Mesothelial cell of epicardium (in vitro differentiated cells): Measurements from ENCODE around the gene APMAP. TPM values are rescaled to one million over a fixed set of nuclear protein-coding genes. Genes with fewer than 3 reads are reported as not detected.

Experiments
- DNase-seq, 2 experiments: peaks; one replicate each; pipeline ENCODE4 v3.0.0; 2021; ENCODE audit warnings: low spot score in 2 of 2; ENCODE audit not compliant: unreplicated experiment in 2 of 2
- H3K27ac Mint-ChIP-seq: 2 replicates; pipeline ENCODE4 v1.8.0; 2021; ENCODE audit warnings: mixed read lengths
- H3K27me3 Mint-ChIP-seq: 2 replicates; pipeline ENCODE4 v1.8.0; 2021; ENCODE audit warnings: low read depth, mixed read lengths
- H3K36me3 Mint-ChIP-seq: 2 replicates; pipeline ENCODE4 v1.8.0; 2021; ENCODE audit warnings: mixed read lengths
- H3K4me1 Mint-ChIP-seq: 2 replicates; pipeline ENCODE4 v1.8.0; 2021; ENCODE audit warnings: mixed read lengths
- H3K4me3 Mint-ChIP-seq: 2 replicates; pipeline ENCODE4 v1.8.0; 2021; ENCODE audit warnings: mild to moderate bottlenecking, moderate library complexity, mixed read lengths
- H3K9me3 Mint-ChIP-seq: 2 replicates; pipeline ENCODE4 v1.8.0; 2021; ENCODE audit warnings: mixed read lengths
- total RNA-seq: library from RNA; stranded (reverse); gene quantifications from 3 replicates; pipeline ENCODE4 v1.2.1, GENCODE V29; 2021
- TF ChIP-seq, protein P1 (sequence below): fragments of 200-600 bp; sonication (generic); IDR thresholded peaks from one replicate; pipeline ENCODE4 v1.5.0; 2021; ENCODE audit warnings: antibody characterized with exemption; ENCODE audit not compliant: unreplicated experiment

The APMAP gene
- total RNA-seq, 1 donor from 2014 or later, result 77.4 TPM

DNA sequence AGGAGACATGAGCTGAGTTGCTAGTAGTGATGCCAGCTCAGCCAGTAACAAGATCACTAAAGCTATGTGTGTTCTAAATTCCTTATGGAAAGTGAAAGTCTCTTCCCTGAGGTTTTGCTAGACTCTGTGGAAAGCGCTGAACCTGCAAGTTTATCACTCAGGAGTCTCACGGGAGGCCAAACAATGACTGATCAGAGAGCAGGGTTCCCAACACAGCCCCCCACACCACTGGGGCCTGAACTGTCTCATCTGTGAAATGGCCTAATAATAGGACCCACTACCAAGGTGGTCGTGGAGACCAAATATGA is 45.5 kb upstream of the APMAP start:
- peaks cover 34% of the 10 kb centered on the region for H3K4me1 Mint-ChIP-seq
- no peaks in the 10 kb centered on the region for H3K36me3 Mint-ChIP-seq
- no peak overlapping the region for H3K27ac Mint-ChIP-seq
- TF ChIP-seq, protein P1, sequence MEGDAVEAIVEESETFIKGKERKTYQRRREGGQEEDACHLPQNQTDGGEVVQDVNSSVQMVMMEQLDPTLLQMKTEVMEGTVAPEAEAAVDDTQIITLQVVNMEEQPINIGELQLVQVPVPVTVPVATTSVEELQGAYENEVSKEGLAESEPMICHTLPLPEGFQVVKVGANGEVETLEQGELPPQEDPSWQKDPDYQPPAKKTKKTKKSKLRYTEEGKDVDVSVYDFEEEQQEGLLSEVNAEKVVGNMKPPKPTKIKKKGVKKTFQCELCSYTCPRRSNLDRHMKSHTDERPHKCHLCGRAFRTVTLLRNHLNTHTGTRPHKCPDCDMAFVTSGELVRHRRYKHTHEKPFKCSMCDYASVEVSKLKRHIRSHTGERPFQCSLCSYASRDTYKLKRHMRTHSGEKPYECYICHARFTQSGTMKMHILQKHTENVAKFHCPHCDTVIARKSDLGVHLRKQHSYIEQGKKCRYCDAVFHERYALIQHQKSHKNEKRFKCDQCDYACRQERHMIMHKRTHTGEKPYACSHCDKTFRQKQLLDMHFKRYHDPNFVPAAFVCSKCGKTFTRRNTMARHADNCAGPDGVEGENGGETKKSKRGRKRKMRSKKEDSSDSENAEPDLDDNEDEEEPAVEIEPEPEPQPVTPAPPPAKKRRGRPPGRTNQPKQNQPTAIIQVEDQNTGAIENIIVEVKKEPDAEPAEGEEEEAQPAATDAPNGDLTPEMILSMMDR, result no peak
- no peaks in the 10 kb centered on the region for H3K9me3 Mint-ChIP-seq
- no peaks in the 10 kb centered on the region for H3K27me3 Mint-ChIP-seq
- no peak for DNase-seq
- H3K4me3 Mint-ChIP-seq, result no peak overlapping the region

DNA sequence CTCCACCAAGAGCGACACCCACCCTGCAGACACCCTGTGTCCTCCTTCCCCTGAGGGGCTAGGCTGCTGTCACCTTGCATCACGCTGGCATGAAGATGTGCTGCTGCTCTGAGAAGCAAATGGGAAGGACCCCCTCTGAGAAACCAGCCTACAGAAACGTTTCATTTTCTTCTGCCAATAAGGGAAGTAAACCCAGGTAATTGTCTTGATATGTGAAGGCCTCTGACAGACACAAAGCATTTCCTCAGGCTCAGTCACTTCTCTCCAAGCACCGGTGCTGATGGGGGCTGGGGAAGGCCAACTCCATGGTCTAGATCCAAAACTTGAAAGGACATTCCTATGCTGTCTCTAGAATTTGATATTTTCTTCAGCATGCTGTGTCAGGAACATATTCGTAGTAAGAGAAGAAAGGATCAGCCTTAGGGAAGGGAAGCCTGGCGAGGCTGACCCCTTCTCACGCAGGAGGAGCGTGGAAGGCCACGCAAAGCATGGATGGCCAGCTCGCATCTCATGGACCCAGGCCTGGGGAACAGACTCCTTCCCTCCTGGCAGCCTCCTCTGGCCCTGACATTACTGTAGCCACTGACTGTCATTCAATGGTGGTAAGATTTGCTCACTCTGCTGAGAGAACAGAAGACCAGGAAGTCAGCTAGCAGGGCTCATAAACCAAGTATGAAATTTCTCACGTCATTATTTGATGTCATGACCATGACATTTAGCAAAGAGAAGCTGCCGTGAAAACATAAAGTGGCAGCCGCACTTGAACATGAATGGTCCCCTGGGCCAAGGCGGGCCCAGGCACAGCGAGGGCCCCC is 44.9 kb upstream of the APMAP start:
- H3K4me1 Mint-ChIP-seq, result peaks cover 40% of the 10 kb centered on the region
- H3K36me3 Mint-ChIP-seq, result no peaks in the 10 kb centered on the region
- no peak for DNase-seq
- TF ChIP-seq, protein P1, result no peak
- H3K27me3 Mint-ChIP-seq, result no peaks in the 10 kb centered on the region
- H3K4me3 Mint-ChIP-seq, result no peak overlapping the region
- no peaks in the 10 kb centered on the region for H3K9me3 Mint-ChIP-seq
- no peak overlapping the region for H3K27ac Mint-ChIP-seq

DNA sequence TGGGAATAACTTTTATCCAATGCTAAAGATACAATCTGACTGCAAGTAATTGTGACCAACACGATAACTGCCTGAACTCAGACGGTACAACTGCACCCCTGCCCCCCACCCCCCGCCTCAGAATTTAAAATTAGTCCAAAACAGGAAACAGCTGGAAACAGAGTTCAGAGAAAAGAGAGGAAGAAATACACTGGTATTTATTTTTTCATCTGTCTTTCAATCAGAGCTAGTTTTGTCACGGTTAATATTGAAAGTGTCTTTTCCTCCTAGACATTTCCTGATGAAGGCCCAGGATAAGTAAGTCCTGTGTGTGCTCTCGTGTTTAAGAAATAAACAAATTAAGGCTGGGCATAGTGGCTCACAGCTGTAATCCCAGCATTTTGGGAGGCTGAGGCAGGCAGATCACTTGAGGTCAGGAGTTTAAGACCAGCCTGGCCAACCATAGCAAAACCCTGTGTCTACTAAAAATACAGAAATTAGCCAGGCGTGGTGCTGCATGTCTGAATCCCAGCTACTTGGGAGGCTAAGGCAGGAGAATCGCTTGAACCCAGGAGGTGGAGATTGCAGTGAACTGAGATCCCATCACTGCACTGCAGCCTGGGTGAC is 43.9 kb upstream of the APMAP start:
- Mint-ChIP-seq H3K4me3 (no peak overlapping the region), H3K27ac (no peak overlapping the region), H3K36me3 (no peaks in the 10 kb centered on the region), H3K4me1 (peaks cover 46% of the 10 kb centered on the region), H3K27me3 (no peaks in the 10 kb centered on the region), H3K9me3 (no peaks in the 10 kb centered on the region)
- TF ChIP-seq, protein P1, result no peak
- no peak for DNase-seq

DNA sequence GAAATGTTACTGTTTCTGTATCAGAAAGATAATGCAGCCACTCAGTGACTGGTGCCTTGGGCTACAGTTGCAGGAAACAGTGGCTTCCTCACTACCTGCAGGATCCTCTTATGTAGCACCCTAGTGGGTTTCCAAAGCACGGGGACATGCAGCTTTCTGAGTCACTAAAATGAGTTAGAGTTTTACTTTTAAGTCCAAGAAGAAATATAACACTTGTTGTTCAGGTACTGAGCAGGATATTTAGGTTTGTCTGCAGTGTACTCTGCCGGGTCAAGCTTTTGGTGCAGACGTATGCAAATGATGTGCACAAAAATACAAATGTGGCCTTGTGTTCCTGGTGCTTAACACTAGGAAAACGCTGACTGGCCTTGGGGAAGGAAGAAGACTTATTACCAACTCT is 43.4 kb upstream of the APMAP start:
- no peak overlapping the region for H3K27ac Mint-ChIP-seq

DNA sequence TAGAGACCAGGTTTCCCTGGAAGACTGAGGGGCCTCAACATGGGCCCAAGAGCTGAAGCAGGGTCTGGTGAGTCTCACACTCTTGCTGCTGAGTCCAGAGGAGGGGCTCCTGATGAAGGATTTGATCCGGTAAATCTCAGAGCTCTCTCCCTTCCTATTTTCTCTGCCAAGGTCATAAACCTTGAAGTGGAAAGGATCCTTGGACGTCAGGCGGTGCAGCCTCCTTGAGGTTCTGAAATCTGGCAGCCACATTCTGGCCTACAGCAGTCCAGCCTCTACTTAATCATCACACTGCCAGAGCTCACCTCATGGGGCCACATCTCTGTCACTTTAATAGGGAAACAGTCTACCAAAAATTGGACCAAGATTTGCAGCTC is 41.4 kb upstream of the APMAP start:
- no peaks in the 10 kb centered on the region for H3K9me3 Mint-ChIP-seq
- H3K36me3 Mint-ChIP-seq, result no peaks in the 10 kb centered on the region
- TF ChIP-seq, protein P1, result no peak
- no peak for DNase-seq
- no peak overlapping the region for H3K4me3 Mint-ChIP-seq
- H3K4me1 Mint-ChIP-seq, result peaks cover 50% of the 10 kb centered on the region
- peaks cover 5% of the 10 kb centered on the region for H3K27me3 Mint-ChIP-seq
- no peak overlapping the region for H3K27ac Mint-ChIP-seq

More for the DNA sequence above, 43.4 kb upstream of the APMAP start:
- H3K36me3 Mint-ChIP-seq, result no peaks in the 10 kb centered on the region
- no peak overlapping the region for H3K4me3 Mint-ChIP-seq
- H3K9me3 Mint-ChIP-seq, result no peaks in the 10 kb centered on the region
- H3K4me1 Mint-ChIP-seq, result peaks cover 51% of the 10 kb centered on the region
- H3K27me3 Mint-ChIP-seq, result no peaks in the 10 kb centered on the region
- no peak for DNase-seq
- TF ChIP-seq, protein P1, result no peak
